NCI-H226 (cell line): ENCODE data around the gene SMIM8.
"Not testable (repeated sequence)": the region's sequence is repeated elsewhere in the genome, so short reads cannot be mapped to it uniquely, and the experiment has no call there.

Experiments used
- DNase-seq: peaks from one replicate; pipeline ENCODE4 v3.0.0-alpha.2; 2015

SMIM8 gene

GRCh38 chr6:87322304-87323212 lies at the start of gene SMIM8:
Gene SMIM8 (plus strand): TSS chr6:87322588. CDS start chr6:87337032, 14,444 bp downstream.
- DNase-seq: peak; percentile 61

- DNase-seq: peak; percentile 23
Observed at GRCh38 chr6:87274660-87275274, 47.6 kb upstream of the SMIM8 start.

GRCh38 chr6:87276624-87277023 lies 45.8 kb upstream of the SMIM8 start:
- no peak for DNase-seq

- DNase-seq: peak; percentile 10
Observed at GRCh38 chr6:87277123-87277522, 45.3 kb upstream of the SMIM8 start.

- no peak for DNase-seq
Observed at GRCh38 chr6:87279196-87279595, 43.2 kb upstream of the SMIM8 start.

GRCh38 chr6:87281426-87281825 lies 41.0 kb upstream of the SMIM8 start:
- DNase-seq: no peak

GRCh38 chr6:87282743-87283142 lies 39.6 kb upstream of the SMIM8 start:
- DNase-seq: no peak

GRCh38 chr6:87283461-87283860 lies 38.9 kb upstream of the SMIM8 start:
- no peak for DNase-seq

GRCh38 chr6:87287251-87287650 lies 35.1 kb upstream of the SMIM8 start:
- no peak for DNase-seq

GRCh38 chr6:87289571-87289970 lies 32.8 kb upstream of the SMIM8 start:
- DNase-seq: no peak

- no peak for DNase-seq
Observed at GRCh38 chr6:87291883-87292282, 30.5 kb upstream of the SMIM8 start.

- no peak for DNase-seq
Observed at GRCh38 chr6:87293526-87293925, 28.9 kb upstream of the SMIM8 start.

- no peak for DNase-seq
Observed at GRCh38 chr6:87297119-87297518, 25.3 kb upstream of the SMIM8 start.

- not testable (repeated sequence) for DNase-seq
Observed at GRCh38 chr6:87301277-87301676, 21.1 kb upstream of the SMIM8 start.

GRCh38 chr6:87308970-87309369 lies 13.4 kb upstream of the SMIM8 start:
- DNase-seq: no peak

GRCh38 chr6:87312860-87313259 lies 9.5 kb upstream of the SMIM8 start:
- no peak for DNase-seq

GRCh38 chr6:87315071-87315470 lies 7.3 kb upstream of the SMIM8 start:
- DNase-seq: no peak

GRCh38 chr6:87319271-87319987 lies 3.0 kb upstream of the SMIM8 start:
- DNase-seq: no peak

GRCh38 chr6:87323880-87324279 lies 1.5 kb downstream of the SMIM8 start:
- not testable (repeated sequence) for DNase-seq

- DNase-seq: no peak
Observed at GRCh38 chr6:87330961-87331360, 8.6 kb downstream of the SMIM8 start.

- no peak for DNase-seq
Observed at GRCh38 chr6:87333033-87333432, 10.6 kb downstream of the SMIM8 start.

- peak; percentile 38 for DNase-seq
Observed at GRCh38 chr6:87333591-87334181, 11.3 kb downstream of the SMIM8 start.

- DNase-seq: peak; percentile 19
Observed at GRCh38 chr6:87334683-87335082, 12.3 kb downstream of the SMIM8 start.
